Measurements from ENCODE around the gene ZBED1. TPM values are rescaled to one million over a fixed set of nuclear protein-coding genes. Genes with fewer than 3 reads are reported as not detected.
"Not testable (repeated sequence)": the region's sequence is repeated elsewhere in the genome, so short reads cannot be mapped to it uniquely, and the experiment has no call there.

Gene ZBED1
- polyA plus RNA-seq, 1 donor (not counting 4 experiments of a cell fraction or from before 2014, with no cell fraction given): 9.0 TPM

- Histone ChIP-seq H3K79me2 (ENCODE audit: control insufficient read depth, insufficient read depth, low read length) (peaks cover 16% of the 10 kb centered on the region), H3K9me1 (ENCODE audit: control insufficient read depth, extremely low read depth, insufficient read depth, low read length) (no peaks in the 10 kb centered on the region), H3K4me1 (ENCODE audit: control insufficient read depth, extremely low read depth, insufficient read depth, low read length) (peaks cover 5% of the 10 kb centered on the region), H3K27ac (ENCODE audit: control insufficient read depth, insufficient read depth, low read length) (no peak overlapping the region), H3K9ac (ENCODE audit: control insufficient read depth, extremely low read depth, insufficient read depth, low read length) (no peak overlapping the region), H2AFZ (ENCODE audit: control insufficient read depth, low read length) (no peak overlapping the region), H3K4me3 (ENCODE audit: control insufficient read depth in 2 of 3, extremely low read depth in 1 of 3, insufficient read depth in 2 of 3, low read depth in 1 of 3, low read length in 3 of 3) (no peak overlapping the region), H3K9me3 (ENCODE audit: control insufficient read depth, low read depth, low read length) (no peaks in the 10 kb centered on the region), H3K36me3 (ENCODE audit: control insufficient read depth in 2 of 2, extremely low read depth in 1 of 2, insufficient read depth in 2 of 2, low read length in 2 of 2) (peaks cover 8 to 9% of the 10 kb centered on the region in 2 experiments), H4K20me1 (ENCODE audit: control insufficient read depth, extremely low read depth, insufficient read depth, low read length) (no peaks in the 10 kb centered on the region), H3K4me2 (ENCODE audit: control insufficient read depth, extremely low read depth, insufficient read depth, low read depth, low read length) (no peak overlapping the region), H3K27me3 (ENCODE audit: control insufficient read depth, extremely low read depth, insufficient read depth, low read length) (no peaks in the 10 kb centered on the region)
- dilution Hi-C loops (cut with MboI; ENCODE audit: extremely low pct_ligation_motif_present, low sequenced_read_pairs): no loop called here
- DNase-seq (ENCODE audit: low read depth, low spot score) (no peak), FAIRE-seq (peak; percentile 63)
- TF ChIP-seq, protein P1, sequence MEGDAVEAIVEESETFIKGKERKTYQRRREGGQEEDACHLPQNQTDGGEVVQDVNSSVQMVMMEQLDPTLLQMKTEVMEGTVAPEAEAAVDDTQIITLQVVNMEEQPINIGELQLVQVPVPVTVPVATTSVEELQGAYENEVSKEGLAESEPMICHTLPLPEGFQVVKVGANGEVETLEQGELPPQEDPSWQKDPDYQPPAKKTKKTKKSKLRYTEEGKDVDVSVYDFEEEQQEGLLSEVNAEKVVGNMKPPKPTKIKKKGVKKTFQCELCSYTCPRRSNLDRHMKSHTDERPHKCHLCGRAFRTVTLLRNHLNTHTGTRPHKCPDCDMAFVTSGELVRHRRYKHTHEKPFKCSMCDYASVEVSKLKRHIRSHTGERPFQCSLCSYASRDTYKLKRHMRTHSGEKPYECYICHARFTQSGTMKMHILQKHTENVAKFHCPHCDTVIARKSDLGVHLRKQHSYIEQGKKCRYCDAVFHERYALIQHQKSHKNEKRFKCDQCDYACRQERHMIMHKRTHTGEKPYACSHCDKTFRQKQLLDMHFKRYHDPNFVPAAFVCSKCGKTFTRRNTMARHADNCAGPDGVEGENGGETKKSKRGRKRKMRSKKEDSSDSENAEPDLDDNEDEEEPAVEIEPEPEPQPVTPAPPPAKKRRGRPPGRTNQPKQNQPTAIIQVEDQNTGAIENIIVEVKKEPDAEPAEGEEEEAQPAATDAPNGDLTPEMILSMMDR (optimal IDR thresholded peaks at IDR 0.05 in 1 of 3, IDR thresholded peaks at IDR 0.05 in 1 of 3, conservative IDR thresholded peaks at IDR 0.05 in 1 of 3; ENCODE audit: extremely low read depth in 1 of 3, insufficient read depth in 2 of 3, low read length in 3 of 3): no peak
- no peak for TF ChIP-seq EZH2 (IDR thresholded peaks at IDR 0.05; ENCODE audit: low read length)
Measured at GRCh38 chrX:2484256-2484655, 16.5 kb downstream of the ZBED1 start.

GRCh38 chrX:2483398-2484060 is 17.2 kb downstream of the ZBED1 start:
- dilution Hi-C loops (cut with MboI; ENCODE audit: extremely low pct_ligation_motif_present, low sequenced_read_pairs): no loop called here
- Histone ChIP-seq H3K9me1 (ENCODE audit: control insufficient read depth, extremely low read depth, insufficient read depth, low read length) (no peaks in the 10 kb centered on the region), H4K20me1 (ENCODE audit: control insufficient read depth, extremely low read depth, insufficient read depth, low read length) (no peaks in the 10 kb centered on the region), H3K9me3 (ENCODE audit: control insufficient read depth, low read depth, low read length) (no peaks in the 10 kb centered on the region), H3K79me2 (ENCODE audit: control insufficient read depth, insufficient read depth, low read length) (peaks cover 22% of the 10 kb centered on the region), H3K9ac (ENCODE audit: control insufficient read depth, extremely low read depth, insufficient read depth, low read length) (no peak overlapping the region), H3K27me3 (ENCODE audit: control insufficient read depth, extremely low read depth, insufficient read depth, low read length) (no peaks in the 10 kb centered on the region), H3K4me1 (ENCODE audit: control insufficient read depth, extremely low read depth, insufficient read depth, low read length) (peaks cover 5% of the 10 kb centered on the region), H3K4me2 (ENCODE audit: control insufficient read depth, extremely low read depth, insufficient read depth, low read depth, low read length) (no peak overlapping the region), H3K4me3 (ENCODE audit: control insufficient read depth in 2 of 3, extremely low read depth in 1 of 3, insufficient read depth in 2 of 3, low read depth in 1 of 3, low read length in 3 of 3) (no peak overlapping the region), H3K36me3 (ENCODE audit: control insufficient read depth in 2 of 2, extremely low read depth in 1 of 2, insufficient read depth in 2 of 2, low read length in 2 of 2) (peaks cover 6% of the 10 kb centered on the region in 2 experiments), H2AFZ (ENCODE audit: control insufficient read depth, low read length) (no peak overlapping the region), H3K27ac (ENCODE audit: control insufficient read depth, insufficient read depth, low read length) (no peak overlapping the region)
- no peak for TF ChIP-seq EZH2 (IDR thresholded peaks at IDR 0.05; ENCODE audit: low read length)
- TF ChIP-seq, protein P1 (optimal IDR thresholded peaks at IDR 0.05 in 1 of 3, IDR thresholded peaks at IDR 0.05 in 1 of 3, conservative IDR thresholded peaks at IDR 0.05 in 1 of 3; ENCODE audit: extremely low read depth in 1 of 3, insufficient read depth in 2 of 3, low read length in 3 of 3): no peak
- DNase-seq (ENCODE audit: low read depth, low spot score): no peak
- no peak for FAIRE-seq

DNA sequence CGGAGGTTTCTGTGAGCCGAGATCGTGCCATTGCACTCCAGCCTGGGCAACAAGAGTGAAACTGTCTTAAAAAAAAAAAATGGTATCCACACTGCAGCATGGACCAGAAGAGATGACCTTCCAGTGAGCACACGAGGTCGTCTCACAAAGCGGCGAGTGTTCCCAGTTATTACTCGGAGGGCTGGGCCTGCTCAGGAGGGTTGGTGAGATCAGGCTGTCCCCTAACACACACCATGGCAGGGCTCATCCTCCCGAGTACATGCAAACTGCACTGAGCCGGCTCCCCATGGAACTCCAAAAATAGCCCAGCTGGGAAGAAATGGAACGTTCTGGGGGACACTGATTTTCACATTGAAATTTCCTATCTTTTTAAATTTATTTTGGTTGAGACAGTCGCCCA is 19.2 kb downstream of the ZBED1 start:
- H2AFZ ChIP-seq (ENCODE audit: control insufficient read depth, low read length); FAIRE-seq; H3K9ac ChIP-seq (ENCODE audit: control insufficient read depth, extremely low read depth, insufficient read depth, low read length); dilution Hi-C loops (cut with MboI; ENCODE audit: extremely low pct_ligation_motif_present, low sequenced_read_pairs); H4K20me1 ChIP-seq (ENCODE audit: control insufficient read depth, extremely low read depth, insufficient read depth, low read length); DNase-seq (ENCODE audit: low read depth, low spot score); H3K4me2 ChIP-seq (ENCODE audit: control insufficient read depth, extremely low read depth, insufficient read depth, low read depth, low read length); H3K4me1 ChIP-seq (ENCODE audit: control insufficient read depth, extremely low read depth, insufficient read depth, low read length); H3K27ac ChIP-seq (ENCODE audit: control insufficient read depth, insufficient read depth, low read length); H3K9me3 ChIP-seq (ENCODE audit: control insufficient read depth, low read depth, low read length); H3K36me3 ChIP-seq (ENCODE audit: control insufficient read depth in 2 of 2, extremely low read depth in 1 of 2, insufficient read depth in 2 of 2, low read length in 2 of 2); H3K27me3 ChIP-seq (ENCODE audit: control insufficient read depth, extremely low read depth, insufficient read depth, low read length); H3K4me3 ChIP-seq (ENCODE audit: control insufficient read depth in 2 of 3, extremely low read depth in 1 of 3, insufficient read depth in 2 of 3, low read depth in 1 of 3, low read length in 3 of 3); H3K9me1 ChIP-seq (ENCODE audit: control insufficient read depth, extremely low read depth, insufficient read depth, low read length): not testable (repeated sequence)
- peaks cover 30% of the 10 kb centered on the region for H3K79me2 ChIP-seq (ENCODE audit: control insufficient read depth, insufficient read depth, low read length)

DNA sequence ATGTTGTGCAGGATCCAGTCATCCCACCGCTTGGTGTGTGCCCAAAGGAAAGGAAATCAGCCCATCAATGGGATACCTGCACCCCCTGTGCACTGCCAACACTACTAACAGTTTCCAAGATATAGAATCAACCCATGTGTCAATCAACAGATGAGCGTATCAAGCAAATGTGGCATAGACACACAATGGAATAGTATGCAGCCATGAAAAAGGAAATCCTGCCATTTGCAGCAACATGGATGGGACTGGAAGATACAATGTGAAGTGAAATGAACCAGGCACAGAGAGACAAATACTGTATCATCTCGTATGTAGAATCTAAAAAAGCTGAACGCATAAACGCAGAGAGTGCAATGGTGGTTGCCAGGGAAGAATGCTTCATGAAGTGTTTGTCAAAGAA is 20.8 kb downstream of the ZBED1 start:
- H3K4me2 ChIP-seq (ENCODE audit: control insufficient read depth, extremely low read depth, insufficient read depth, low read depth, low read length); H3K9me3 ChIP-seq (ENCODE audit: control insufficient read depth, low read depth, low read length); dilution Hi-C loops (cut with MboI; ENCODE audit: extremely low pct_ligation_motif_present, low sequenced_read_pairs); DNase-seq (ENCODE audit: low read depth, low spot score); H3K9ac ChIP-seq (ENCODE audit: control insufficient read depth, extremely low read depth, insufficient read depth, low read length); H3K4me1 ChIP-seq (ENCODE audit: control insufficient read depth, extremely low read depth, insufficient read depth, low read length); H3K4me3 ChIP-seq (ENCODE audit: control insufficient read depth in 2 of 3, extremely low read depth in 1 of 3, insufficient read depth in 2 of 3, low read depth in 1 of 3, low read length in 3 of 3); H2AFZ ChIP-seq (ENCODE audit: control insufficient read depth, low read length); H3K27me3 ChIP-seq (ENCODE audit: control insufficient read depth, extremely low read depth, insufficient read depth, low read length); H3K9me1 ChIP-seq (ENCODE audit: control insufficient read depth, extremely low read depth, insufficient read depth, low read length); H3K36me3 ChIP-seq (ENCODE audit: control insufficient read depth in 2 of 2, extremely low read depth in 1 of 2, insufficient read depth in 2 of 2, low read length in 2 of 2); H3K27ac ChIP-seq (ENCODE audit: control insufficient read depth, insufficient read depth, low read length); H4K20me1 ChIP-seq (ENCODE audit: control insufficient read depth, extremely low read depth, insufficient read depth, low read length); FAIRE-seq: not testable (repeated sequence)
- peaks cover 38% of the 10 kb centered on the region for H3K79me2 ChIP-seq (ENCODE audit: control insufficient read depth, insufficient read depth, low read length)

Data from keratinocyte (primary cell).